Adipose tissue (tissue), 3 donors: ENCODE results near the gene KRTAP5-1. TPM values are rescaled to one million over a fixed set of nuclear protein-coding genes. Genes with fewer than 3 reads are reported as not detected.
"Not testable (repeated sequence)": the region's sequence is repeated elsewhere in the genome, so short reads cannot be mapped to it uniquely, and the experiment has no call there.

Experiments used
- H3K27ac ChIP-seq: one replicate; pipeline ENCODE4 v1.5.1; 2013; ENCODE audit warnings: low read depth, low read length
- WGBS, 3 donors: extraction: QIAGEN DNeasy Blood & Tissue Kit; methylation state at CpG; one replicate each; pipeline ENCODE4 v1.1.7; 2013; 5-methylcytosine and 5-hydroxymethylcytosine counted together
- polyA plus RNA-seq, 3 donors: library from polyadenylated mRNA; stranded (reverse); fragments of 200-250 nt; gene quantifications; one replicate each; pipeline ENCODE4 v1.2.3, GENCODE V29; 2013
- donor health status: healthy with polysubstance abuse.
- donor health status: Bipolar disorder and iron deficiency.
- donor health status: healthy.

KRTAP5-1 gene, protein sequence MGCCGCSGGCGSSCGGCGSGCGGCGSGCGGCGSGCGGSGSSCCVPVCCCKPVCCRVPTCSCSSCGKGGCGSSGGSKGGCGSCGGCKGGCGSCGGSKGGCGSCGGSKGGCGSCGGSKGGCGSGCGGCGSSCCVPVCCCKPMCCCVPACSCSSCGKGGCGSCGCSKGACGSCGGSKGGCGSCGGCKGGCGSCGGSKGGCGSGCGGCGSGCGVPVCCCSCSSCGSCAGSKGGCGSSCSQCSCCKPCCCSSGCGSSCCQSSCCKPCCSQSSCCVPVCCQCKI
- polyA plus RNA-seq: not detected

- WGBS, 3 donors: 33 to 89% (median 50%) methylated on average over 8 to 9 of the region's 9 CpGs
- H3K27ac ChIP-seq: not testable (repeated sequence)
Measured at GRCh38 chr11:1584661-1585370, at the start of gene KRTAP5-1. KRTAP5-1 (minus strand) TSS chr11:1585283; CDS start chr11:1585249, 34 bp downstream.

- WGBS, 3 donors: 87 to 92% (median 92%) methylated on average over 6 to 10 of the region's 10 CpGs
- no peak overlapping the region for H3K27ac ChIP-seq
Measured at GRCh38 chr11:1633864-1634263, 48.8 kb upstream of the KRTAP5-1 start.

DNA sequence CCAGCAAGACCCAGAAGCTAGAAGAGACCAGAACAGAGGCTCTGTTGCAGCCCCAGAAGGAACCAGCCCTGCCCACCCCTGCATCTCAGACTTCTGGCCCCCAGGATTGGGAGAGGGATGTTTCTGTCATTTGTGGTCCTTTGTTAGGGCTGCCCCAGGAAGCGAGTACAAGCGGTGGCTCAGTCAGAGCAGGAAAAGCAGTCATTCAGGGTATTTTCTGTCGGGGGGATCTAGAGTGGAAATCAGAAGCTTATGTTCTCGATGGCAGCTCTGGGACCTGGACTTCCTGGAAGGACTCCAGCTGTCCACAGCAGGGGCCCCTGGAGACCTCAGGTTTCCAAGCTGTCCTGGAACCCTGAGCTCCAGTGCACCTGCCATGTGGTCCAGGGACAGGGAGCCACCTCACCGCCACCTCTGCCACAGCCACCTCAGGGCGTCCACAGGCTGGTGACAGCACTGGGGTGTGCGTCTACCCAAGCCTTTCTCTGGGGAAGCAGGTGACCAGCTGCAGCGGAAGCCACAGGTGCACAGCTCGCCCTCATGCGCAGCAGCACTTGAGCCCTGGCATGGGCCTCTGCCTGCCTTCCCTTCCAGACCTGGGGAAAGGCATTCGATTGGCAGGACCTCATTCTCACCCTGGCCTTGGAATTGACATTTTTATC is 47.1 kb upstream of the KRTAP5-1 start:
- 35 to 65% (median 60%) methylated on average over 11 of the region's 11 CpGs for WGBS, 3 donors
- H3K27ac ChIP-seq: no peak overlapping the region

DNA sequence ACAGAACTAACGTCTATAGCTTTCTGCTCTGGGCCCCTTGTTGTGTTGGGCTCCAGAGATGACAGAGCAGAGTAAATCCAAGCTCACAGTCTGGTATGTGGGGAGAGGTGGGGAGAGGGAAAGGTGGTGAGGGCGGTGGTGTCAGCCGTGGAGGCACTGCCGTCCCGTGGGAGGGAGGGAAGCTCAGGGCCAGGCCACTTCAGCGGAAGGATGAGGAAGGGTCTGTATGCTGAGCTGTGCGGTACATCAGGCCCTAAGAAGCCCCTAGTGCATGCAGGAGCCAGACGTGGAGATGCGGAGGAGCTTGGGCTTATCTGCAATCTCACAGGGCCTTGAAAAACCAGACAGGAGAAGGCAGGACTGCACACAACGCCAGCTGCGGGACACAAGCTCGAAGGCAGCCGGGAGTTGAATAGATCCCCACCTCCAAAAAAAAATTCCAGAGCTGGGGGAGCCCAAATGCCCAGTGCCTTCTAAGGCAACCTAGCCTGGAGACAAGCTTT is 46.0 kb upstream of the KRTAP5-1 start:
- no peak overlapping the region for H3K27ac ChIP-seq
- 74 to 79% (median 77%) methylated on average over 13 of the region's 13 CpGs for WGBS, 3 donors

DNA sequence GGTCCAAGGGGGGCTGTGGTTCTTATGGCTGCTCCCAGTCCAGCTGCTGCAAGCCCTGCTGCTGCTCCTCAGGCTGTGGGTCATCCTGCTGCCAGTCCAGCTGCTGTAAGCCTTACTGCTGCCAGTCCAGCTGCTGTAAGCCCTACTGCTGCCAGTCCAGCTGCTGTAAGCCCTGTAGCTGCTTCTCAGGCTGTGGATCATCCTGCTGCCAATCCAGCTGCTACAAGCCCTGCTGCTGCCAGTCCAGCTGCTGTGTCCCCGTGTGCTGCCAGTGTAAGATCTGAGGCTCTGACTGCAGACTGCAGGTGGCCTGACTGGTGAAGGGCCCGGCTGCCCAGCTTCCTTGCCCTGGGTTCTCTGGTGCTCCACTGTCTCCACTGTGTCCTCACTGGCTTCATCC is 45.2 kb upstream of the KRTAP5-1 start:
- 73 to 81% (median 78%) methylated on average over 2 of the region's 2 CpGs for WGBS, 3 donors
- H3K27ac ChIP-seq: no peak overlapping the region

DNA sequence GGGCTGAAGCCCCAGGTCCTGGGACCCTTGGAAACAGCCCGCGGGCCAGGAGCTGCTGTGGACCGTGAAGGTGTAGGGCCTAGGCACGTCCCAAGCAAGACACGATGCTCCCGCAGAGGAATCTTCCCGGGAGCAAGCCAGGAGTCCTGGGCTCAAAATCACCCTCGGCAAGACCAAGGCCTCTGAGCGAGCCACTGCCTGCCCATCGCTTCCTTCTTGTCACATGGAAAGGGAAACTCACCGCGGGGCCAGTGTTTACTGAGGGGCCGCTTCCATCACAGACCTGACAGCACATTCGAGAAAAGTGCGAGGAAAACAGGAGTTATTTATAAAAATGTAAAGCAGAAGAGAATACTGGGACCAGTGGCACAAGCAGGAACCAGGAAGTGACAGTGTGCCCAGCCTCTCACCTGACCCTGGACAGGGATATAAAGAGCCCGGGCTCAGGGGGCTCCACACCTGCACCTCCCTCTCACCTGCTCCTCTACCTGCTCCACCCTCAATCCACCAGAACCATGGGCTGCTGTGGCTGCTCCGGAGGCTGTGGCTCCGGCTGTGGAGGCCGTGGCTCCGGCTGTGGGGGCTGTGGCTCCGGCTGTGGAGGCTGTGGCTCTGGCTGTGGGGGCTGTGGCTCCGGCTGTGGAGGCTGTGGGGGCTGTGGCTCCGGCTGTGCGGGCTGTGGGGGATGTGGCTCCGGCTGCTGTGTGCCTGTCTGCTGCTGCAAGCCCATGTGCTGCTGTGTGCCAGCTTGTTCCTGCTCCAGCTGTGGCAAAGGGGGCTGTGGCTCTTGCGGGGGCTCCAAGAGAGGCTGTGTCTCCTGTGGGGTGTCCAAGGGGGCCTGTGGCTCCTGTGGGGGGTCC is 44.5 kb upstream of the KRTAP5-1 start, which contains the start of gene KRTAP5-5:
TSS of gene KRTAP5-5 (plus strand) at position 450 of the 860 bp plus-strand sequence. CDS start at position 516, 66 bp downstream.
- no peak within 1 kb of the TSS for H3K27ac ChIP-seq

GRCh38 chr11:1628506-1629325 is 43.6 kb upstream of the KRTAP5-1 start:
- no peak overlapping the region for H3K27ac ChIP-seq
- 25 to 28% (median 26%) methylated on average over 35 of the region's 35 CpGs for whole genome bisulfite sequencing, 3 donors

More for the DNA sequence above, 44.5 kb upstream of the KRTAP5-1 start, which contains the start of gene KRTAP5-5:
- 72 to 79% (median 73%) methylated on average over 21 to 24 of the region's 26 CpGs for WGBS, 3 donors

- no peak overlapping the region for H3K27ac ChIP-seq
- WGBS, 3 donors: 83 to 86% (median 85%) methylated on average over 13 of the region's 13 CpGs
Measured at GRCh38 chr11:1625541-1625940, 40.5 kb upstream of the KRTAP5-1 start.

- 80 to 86% (median 85%) methylated on average over 16 of the region's 16 CpGs for WGBS, 3 donors
- no peak overlapping the region for H3K27ac ChIP-seq
Measured at GRCh38 chr11:1624621-1625020, 39.5 kb upstream of the KRTAP5-1 start.

DNA sequence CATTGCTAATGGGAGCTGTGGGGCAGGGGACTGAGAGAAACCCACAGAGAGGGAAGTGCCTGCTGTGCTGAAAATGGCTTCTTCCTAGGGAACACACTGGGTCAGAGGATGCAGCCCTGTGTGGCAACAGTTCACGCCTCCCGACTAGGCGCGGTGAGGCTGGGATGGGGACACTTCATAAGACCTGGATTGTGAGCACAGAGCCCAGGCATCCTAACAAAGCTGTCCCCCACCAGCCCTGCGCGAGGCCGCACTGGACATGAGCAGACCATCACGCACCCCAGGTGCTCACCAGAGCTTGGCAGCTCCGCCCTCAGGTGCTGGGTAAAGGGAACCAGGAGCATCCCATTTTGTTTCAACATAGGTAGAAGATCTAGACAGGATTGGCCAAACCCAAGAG is 38.6 kb upstream of the KRTAP5-1 start:
- no peak overlapping the region for H3K27ac ChIP-seq
- WGBS, 3 donors: 70 to 81% (median 80%) methylated on average over 9 of the region's 9 CpGs

DNA sequence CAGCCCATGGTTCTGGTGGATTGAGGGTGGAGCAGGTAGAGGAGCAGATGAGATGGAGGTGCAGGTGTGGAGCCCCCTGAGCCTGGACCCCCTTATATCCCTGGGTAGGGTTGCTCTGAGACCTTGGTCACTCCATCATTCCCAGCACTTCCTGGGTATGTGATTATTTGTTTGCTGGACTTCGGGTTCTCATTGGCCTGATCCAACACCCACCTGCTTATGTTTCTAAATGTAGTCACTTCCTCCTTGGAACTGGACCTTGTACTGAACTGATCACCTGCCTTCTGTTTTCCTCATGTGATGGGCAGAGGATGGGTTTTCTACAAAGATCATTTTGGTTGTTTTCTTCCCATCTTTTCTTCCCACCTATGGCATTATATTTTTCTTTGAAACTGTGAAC is 37.0 kb upstream of the KRTAP5-1 start, which contains the start of gene KRTAP5-4:
TSS of gene KRTAP5-4 (minus strand) at position 53 of the 400 bp plus-strand sequence. CDS start at position 8, 45 bp downstream.
- WGBS, 3 donors: 24 to 35% (median 32%) methylated on average over 1 of the region's 1 CpG
- H3K27ac ChIP-seq: no peak within 1 kb of the TSS

GRCh38 chr11:1619449-1619848 is 34.4 kb upstream of the KRTAP5-1 start:
- H3K27ac ChIP-seq: no peak overlapping the region
- WGBS, 3 donors: 29 to 64% (median 43%) methylated on average over 10 of the region's 10 CpGs

GRCh38 chr11:1618231-1618630 is 33.1 kb upstream of the KRTAP5-1 start:
- no peak overlapping the region for H3K27ac ChIP-seq
- WGBS, 3 donors: 82 to 87% (median 87%) methylated on average over 10 of the region's 10 CpGs

DNA sequence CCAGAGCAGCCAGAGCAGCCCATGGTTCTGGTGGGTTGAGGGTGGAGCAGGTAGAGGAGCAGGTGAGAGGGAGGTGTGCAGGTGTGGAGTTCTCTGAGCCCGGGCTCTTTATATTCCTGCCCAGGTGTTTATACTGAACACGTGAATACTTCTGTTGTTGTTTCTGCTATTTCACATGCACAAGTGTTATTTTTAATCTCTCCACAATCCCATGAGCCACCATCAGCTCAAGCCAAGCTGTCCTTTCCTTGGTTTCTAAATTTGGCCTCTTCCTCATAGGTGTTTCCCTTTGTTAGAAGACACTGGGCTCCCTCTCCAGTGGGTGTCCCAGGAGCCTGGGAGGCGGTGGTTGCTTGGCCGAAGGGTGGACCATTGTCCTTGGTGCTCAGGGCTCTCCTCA is 23.3 kb upstream of the KRTAP5-1 start, which contains the start of gene KRTAP5-3:
TSS of gene KRTAP5-3 (minus strand) at position 101 of the 400 bp plus-strand sequence. CDS start at position 23, 78 bp downstream.
- H3K27ac ChIP-seq: no peak within 1 kb of the TSS
- 58 to 68% (median 62%) methylated on average over 4 of the region's 4 CpGs for WGBS, 3 donors

- not testable (repeated sequence) for H3K27ac ChIP-seq
- 46 to 58% (median 50%) methylated on average over 5 of the region's 5 CpGs for WGBS, 3 donors
Measured at GRCh38 chr11:1607901-1608300, 22.8 kb upstream of the KRTAP5-1 start.

GRCh38 chr11:1607156-1607845 is 22.2 kb upstream of the KRTAP5-1 start:
- not testable (repeated sequence) for H3K27ac ChIP-seq
- 39 to 44% (median 44%) methylated on average over 18 of the region's 18 CpGs for WGBS, 3 donors
